Uterus (tissue), 4 donors: ENCODE data around the gene CCND3. TPM values are rescaled to one million over a fixed set of nuclear protein-coding genes. Genes with fewer than 3 reads are reported as not detected.

Experiments used
- DNase-seq, 2 donors: peaks; one replicate each; pipeline ENCODE4 v3.0.0-alpha.2; 2019 to 2020
- H3K27ac ChIP-seq, 2 donors: fragments of 200-600 bp; sonication (generic); 1 replicate in 1 of 2; 2 replicates in 1 of 2; pipeline ENCODE4 v1.5.1; 2016 to 2018
- H3K27me3 ChIP-seq, 2 donors: fragments of 200-600 bp; sonication (generic); one replicate each; pipeline ENCODE4 v1.5.1; 2018 to 2019; ENCODE audit warnings: control low read depth in 1 of 2
- H3K36me3 ChIP-seq, 2 donors: fragments of 200-600 bp; sonication (generic); one replicate each; pipeline ENCODE4 v1.5.1; 2019; ENCODE audit warnings: control low read depth in 1 of 2
- H3K4me1 ChIP-seq, 2 donors: fragments of 200-600 bp; sonication (generic); one replicate each; pipeline ENCODE4 v1.5.1; 2018 to 2019; ENCODE audit warnings: control low read depth in 1 of 2
- H3K4me3 ChIP-seq, 2 donors: fragments of 200-600 bp; sonication (generic); 1 replicate in 1 of 2; 2 replicates in 1 of 2; pipeline ENCODE4 v1.5.1; 2018 to 2019; ENCODE audit warnings: mild to moderate bottlenecking in 1 of 2
- H3K9me3 ChIP-seq, 2 donors: fragments of 200-600 bp; sonication (generic); one replicate each; pipeline ENCODE4 v1.5.1; 2019; ENCODE audit warnings: control low read depth in 1 of 2
- CTCF ChIP-seq, 4 experiments: fragments of 200-600 bp in 2 of 4; fragments of 450-650 bp in 2 of 4; sonication (generic) in 2 of 4; IDR thresholded peaks; one replicate each; pipeline ENCODE4 v1.5.1; 2016 to 2019; ENCODE audit warnings: antibody characterized with exemption in 4 of 4, mild to moderate bottlenecking in 2 of 4, moderate library complexity in 1 of 4
- POLR2A ChIP-seq, 2 donors: fragments of 450-650 bp; IDR thresholded peaks; one replicate each; pipeline ENCODE4 v1.6.1; 2016; ENCODE audit warnings: antibody characterized with exemption in 2 of 2, mild to moderate bottlenecking in 1 of 2, moderate library complexity in 1 of 2
- intact Hi-C: fragments of 100-400 bp; cut with DNase I; formaldehyde crosslinking; loops from one replicate; pipeline ENCODE4 v1.15.1; 2023; ENCODE audit warnings: low total_unique reads
- total RNA-seq, 4 donors: library from RNA; depleted of rRNA in 3 of 4; stranded (reverse); fragments of >200 nt in 3 of 4; gene quantifications; one replicate each; pipeline versions ENCODE4 v1.1.0 to v1.2.4, GENCODE V29; 2014 to 2023
- donor health status: DM: yes; HTN: yes; CAD: no.

Gene CCND3
- total RNA-seq, 4 donors from 2014 or later, result 28.8 to 101 (median 74.3) TPM

GRCh38 chr6:41958022-41958856, 16.6 kb upstream of the CCND3 start:
- Histone ChIP-seq H3K27ac (no peak overlapping the region), H3K36me3 (no peaks in the 10 kb centered on the region), H3K9me3 (no peaks in the 10 kb centered on the region), H3K4me3 (no peak overlapping the region), H3K4me1 (no peaks in the 10 kb centered on the region), H3K27me3 (no peaks in the 10 kb centered on the region)
- intact Hi-C loops, result no loop called here
- TF ChIP-seq POLR2A (IDR thresholded peaks at IDR 0.05) (no peak), CTCF (IDR thresholded peaks at IDR 0.05) (no peak)
- no peak for DNase-seq

GRCh38 chr6:41957117-41957516, 15.5 kb upstream of the CCND3 start:
- H3K4me3 ChIP-seq, result no peak overlapping the region
- no peaks in the 10 kb centered on the region for H3K36me3 ChIP-seq
- no peaks in the 10 kb centered on the region for H3K4me1 ChIP-seq
- no peak for DNase-seq
- H3K27ac ChIP-seq, result no peak overlapping the region
- H3K27me3 ChIP-seq, result no peaks in the 10 kb centered on the region
- intact Hi-C loops, result no loop called here
- H3K9me3 ChIP-seq, result no peaks in the 10 kb centered on the region
- TF ChIP-seq CTCF (IDR thresholded peaks at IDR 0.05), result no peak
- TF ChIP-seq POLR2A (IDR thresholded peaks at IDR 0.05), result no peak

- Histone ChIP-seq H3K4me1 (no peaks in the 10 kb centered on the region), H3K36me3 (no peaks in the 10 kb centered on the region), H3K9me3 (no peaks in the 10 kb centered on the region), H3K27ac (no peak overlapping the region), H3K27me3 (no peaks in the 10 kb centered on the region), H3K4me3 (no peak overlapping the region)
- TF ChIP-seq POLR2A (IDR thresholded peaks at IDR 0.05) (no peak), CTCF (IDR thresholded peaks at IDR 0.05) (no peak)
- intact Hi-C loops, result no loop called here
- no peak for DNase-seq
Observed at GRCh38 chr6:41955412-41955811, 13.8 kb upstream of the CCND3 start.

- Histone ChIP-seq H3K36me3 (no peaks in the 10 kb centered on the region), H3K4me3 (no peak overlapping the region), H3K27ac (no peak overlapping the region), H3K27me3 (no peaks in the 10 kb centered on the region), H3K4me1 (no peaks in the 10 kb centered on the region), H3K9me3 (no peaks in the 10 kb centered on the region)
- no peak for TF ChIP-seq POLR2A (IDR thresholded peaks at IDR 0.05)
- TF ChIP-seq CTCF (IDR thresholded peaks at IDR 0.05), result no peak
- intact Hi-C loops, result no loop called here
- DNase-seq, result no peak
Observed at GRCh38 chr6:41954668-41955067, 13.1 kb upstream of the CCND3 start.

GRCh38 chr6:41947581-41948220, 6.1 kb upstream of the CCND3 start:
- H3K36me3 ChIP-seq, result no peaks in the 10 kb centered on the region
- no peaks in the 10 kb centered on the region for H3K4me1 ChIP-seq
- no peaks in the 10 kb centered on the region for H3K9me3 ChIP-seq
- no peaks in the 10 kb centered on the region for H3K27me3 ChIP-seq
- DNase-seq, result no peak
- H3K27ac ChIP-seq, result no peak overlapping the region
- intact Hi-C loops, result no loop called here
- H3K4me3 ChIP-seq, result no peak overlapping the region
- TF ChIP-seq CTCF (IDR thresholded peaks at IDR 0.05) (no peak), POLR2A (IDR thresholded peaks at IDR 0.05) (no peak)
